ENCODE measurements around the gene INO80C.

INO80C gene

GRCh38 chr18:35485852-35486251 is 11.9 kb downstream of the INO80C start:
- no peak for DNase-seq

GRCh38 chr18:35484034-35484433 is 13.7 kb downstream of the INO80C start:
- no peak for DNase-seq

GRCh38 chr18:35481960-35482366 is 15.8 kb downstream of the INO80C start:
- DNase-seq, result no peak

- DNase-seq, result no peak
Measured at GRCh38 chr18:35479911-35480586, 17.7 kb downstream of the INO80C start.

- no peak for DNase-seq
Measured at GRCh38 chr18:35478520-35479435, 19.0 kb downstream of the INO80C start.

GRCh38 chr18:35477974-35478373 is 19.8 kb downstream of the INO80C start:
- DNase-seq, result no peak

GRCh38 chr18:35477497-35477896 is 20.3 kb downstream of the INO80C start:
- no peak for DNase-seq

- no peak for DNase-seq
Measured at GRCh38 chr18:35474884-35475283, 22.9 kb downstream of the INO80C start.

- no peak for DNase-seq
Measured at GRCh38 chr18:35473562-35473961, 24.2 kb downstream of the INO80C start.

DNA sequence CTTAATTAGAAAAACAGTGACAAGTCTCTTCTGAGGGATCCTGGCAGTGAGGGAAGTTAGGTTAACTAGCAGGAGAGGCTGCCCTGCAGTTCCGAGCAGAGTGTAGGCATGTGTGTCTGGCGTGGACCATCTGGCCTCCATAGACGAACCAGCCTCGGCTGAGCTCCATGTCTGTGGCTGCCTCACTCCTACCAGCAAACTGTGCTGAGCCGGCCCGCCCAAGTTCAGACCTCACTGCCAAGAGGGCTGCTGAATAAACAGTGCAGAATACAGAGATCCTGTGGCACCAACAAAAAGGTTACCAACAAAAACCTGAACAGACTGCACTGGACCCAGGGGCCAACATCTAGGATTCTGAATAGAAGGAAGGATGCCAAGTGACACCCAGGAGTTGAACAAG is 27.3 kb downstream of the INO80C start:
- DNase-seq, result no peak

DNA sequence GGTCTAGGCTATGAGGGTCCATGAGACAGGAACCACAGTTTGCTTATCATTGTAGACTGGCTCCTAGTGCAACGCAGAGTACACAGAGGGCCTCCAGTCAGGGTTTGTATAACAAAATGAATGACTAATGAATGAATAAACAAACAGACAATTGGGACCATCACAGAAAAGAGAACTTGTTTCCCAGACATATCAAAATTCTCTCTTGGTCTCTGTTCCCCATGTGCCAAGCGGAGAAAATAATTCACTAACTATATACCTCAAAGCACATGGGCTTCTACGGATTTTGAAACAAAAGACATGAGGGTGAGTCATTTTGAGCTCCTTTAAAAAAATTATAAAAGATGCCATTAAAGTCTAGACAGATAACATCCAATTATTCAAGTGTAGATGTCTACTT is 28.0 kb downstream of the INO80C start:
- no peak for DNase-seq

DNA sequence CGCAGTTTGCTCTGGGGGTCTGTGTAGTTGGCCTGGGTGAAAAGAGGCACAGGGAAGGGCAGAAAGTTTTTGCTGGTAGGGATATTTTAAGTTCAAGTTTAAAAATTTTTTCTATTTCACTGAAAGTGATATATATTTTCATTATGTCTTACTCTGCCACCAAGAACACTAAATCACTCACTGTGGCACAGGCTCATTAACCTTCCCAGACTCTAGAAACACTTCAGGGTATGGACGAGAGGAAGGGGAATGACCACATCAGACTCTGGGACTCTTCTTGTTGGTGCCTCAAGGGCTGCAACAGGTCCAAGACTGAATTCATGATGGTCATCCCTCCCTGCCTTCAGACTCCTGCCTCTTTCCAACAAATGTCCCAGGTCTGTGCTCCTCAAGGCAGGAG is 29.0 kb downstream of the INO80C start:
- no peak for DNase-seq

DNA sequence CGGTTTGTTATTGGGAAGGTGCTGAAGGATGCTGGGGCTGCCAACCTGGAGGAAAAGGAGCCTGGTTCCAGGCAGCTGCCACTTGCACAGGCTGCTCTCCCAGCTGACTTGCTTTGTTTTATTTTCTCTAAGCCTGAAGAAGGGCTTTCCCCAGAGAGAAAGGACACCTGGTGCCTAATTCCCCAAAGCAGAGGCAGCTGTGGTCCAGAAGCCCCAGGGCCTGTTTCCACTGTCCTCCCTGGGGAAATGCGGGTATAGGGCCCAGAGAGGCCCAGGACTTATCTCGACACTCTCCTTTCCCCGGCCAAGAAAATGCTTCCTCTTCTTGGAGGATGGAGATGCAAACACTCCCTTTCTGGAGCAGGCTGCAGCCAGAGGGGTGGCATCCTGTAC is 30.1 kb downstream of the INO80C start:
- no peak for DNase-seq

- DNase-seq, result no peak
Measured at GRCh38 chr18:35466815-35467623, 30.7 kb downstream of the INO80C start.

DNA sequence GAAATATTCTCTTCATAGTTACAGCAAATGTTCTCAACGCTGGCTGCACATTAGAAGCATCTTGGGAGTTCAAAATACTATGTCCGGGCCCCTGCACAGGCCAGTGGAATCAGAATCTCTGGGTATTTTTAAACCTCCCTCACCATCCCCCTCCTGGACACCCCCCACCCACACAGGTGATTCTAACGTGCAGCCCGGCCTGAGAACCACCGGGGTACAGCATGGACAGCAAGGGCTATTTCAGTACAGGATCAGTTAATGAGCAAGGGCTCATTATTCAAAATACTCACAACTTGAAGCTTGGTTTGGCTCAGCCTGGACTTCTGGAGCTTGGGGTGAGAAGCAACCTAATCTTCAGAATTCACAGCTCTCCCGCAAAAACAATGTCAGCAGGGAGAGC is 31.4 kb downstream of the INO80C start:
- no peak for DNase-seq

GRCh38 chr18:35465329-35465728 is 32.4 kb downstream of the INO80C start:
- DNase-seq, result no peak

DNA sequence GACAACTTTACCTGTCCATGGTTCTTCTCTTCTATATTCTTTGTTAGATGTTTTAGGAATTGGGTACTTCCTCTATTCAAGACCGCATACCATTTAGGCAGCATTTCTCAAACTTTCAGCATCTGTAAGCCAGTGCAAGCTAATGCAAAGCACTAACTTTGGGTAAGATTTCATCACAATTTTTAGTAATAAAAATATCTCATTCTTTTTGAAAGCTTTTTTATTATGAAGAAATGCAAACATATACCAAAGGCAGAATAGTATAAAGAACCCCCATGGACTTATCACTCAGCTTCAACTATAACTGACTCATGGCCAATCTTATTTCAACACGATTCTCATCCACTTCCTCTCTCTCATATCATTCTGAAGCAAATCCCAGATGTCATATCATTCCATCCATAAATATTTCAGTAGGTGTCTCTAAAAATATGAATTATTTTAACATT is 32.9 kb downstream of the INO80C start:
- DNase-seq, result no peak

GRCh38 chr18:35463827-35464226 is 33.9 kb downstream of the INO80C start:
- no peak for DNase-seq

- DNase-seq, result no peak
Measured at GRCh38 chr18:35463050-35463449, 34.7 kb downstream of the INO80C start.

DNA sequence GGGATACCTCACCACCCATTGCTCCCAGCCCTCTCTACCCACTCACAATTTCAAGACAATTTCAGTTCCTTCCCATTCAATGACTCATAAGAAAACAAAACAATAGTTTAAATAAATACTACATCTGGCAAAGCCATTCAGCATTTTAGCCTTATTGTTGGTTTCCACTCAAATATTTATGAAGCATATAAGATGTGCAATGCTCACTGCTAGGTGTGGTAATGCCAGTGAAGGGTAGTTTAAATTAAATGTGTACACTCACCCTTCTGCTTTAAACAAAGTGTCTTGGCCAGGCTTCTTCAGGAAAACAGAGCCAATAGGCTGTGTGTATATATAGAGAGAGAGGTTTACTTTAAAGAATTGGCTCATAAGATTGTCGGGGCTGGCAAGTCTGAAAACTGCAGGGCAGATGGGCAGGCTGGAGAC is 37.0 kb downstream of the INO80C start:
- DNase-seq, result no peak

- no peak for DNase-seq
Measured at GRCh38 chr18:35459997-35460396, 37.8 kb downstream of the INO80C start.

DNA sequence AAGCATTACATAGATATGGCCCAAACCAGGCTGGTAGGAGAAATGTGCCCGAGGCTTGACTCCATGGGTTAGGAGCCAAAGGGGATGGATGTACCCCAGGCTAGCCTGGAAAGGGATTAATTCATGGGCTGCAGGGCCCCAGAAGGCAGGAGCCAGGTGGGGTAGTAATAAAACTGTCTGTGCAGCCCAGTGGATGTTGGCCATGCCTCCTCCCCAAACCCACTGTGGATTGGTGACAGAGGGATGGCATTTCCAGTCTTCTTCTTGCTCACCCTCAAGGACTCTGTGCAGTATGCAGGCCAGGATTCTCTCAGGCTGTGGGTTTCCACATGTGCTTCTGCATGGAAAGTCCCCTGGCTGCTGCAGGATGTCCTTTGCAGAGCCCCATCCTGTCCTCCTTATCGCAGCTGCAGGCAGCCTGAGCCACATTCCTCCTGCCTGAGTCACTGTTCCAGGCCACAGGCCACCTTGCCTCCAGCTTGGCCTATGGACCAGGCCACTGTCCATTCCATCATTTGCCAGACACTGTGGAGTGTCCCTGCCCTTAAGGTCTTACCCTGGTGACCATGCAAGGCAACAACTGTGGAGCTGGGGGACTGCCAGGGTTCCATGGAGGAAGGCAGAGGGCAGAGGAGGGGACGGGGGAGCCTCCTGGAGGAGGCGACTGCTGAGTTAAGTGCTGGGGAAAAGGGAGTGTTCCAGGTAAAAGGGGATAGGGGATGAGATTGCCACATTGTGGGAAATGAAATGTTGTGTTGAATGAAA is 38.9 kb downstream of the INO80C start:
- DNase-seq, result no peak

GRCh38 chr18:35458271-35458670 is 39.5 kb downstream of the INO80C start:
- DNase-seq, result no peak

Measured in eye (tissue), 1 donor.